Skeletal muscle tissue (tissue), 4 donors: Measurements from ENCODE around the gene ATXN1. TPM values are rescaled to one million over a fixed set of nuclear protein-coding genes. Genes with fewer than 3 reads are reported as not detected.

Experiments used
- H3K27ac ChIP-seq: one replicate; pipeline ENCODE4 v1.7.0; 2013; ENCODE audit warnings: mild to moderate bottlenecking, low read depth, low read length, inconsistent platforms
- H3K27me3 ChIP-seq, 3 donors: one replicate each; pipeline ENCODE4 v1.7.0; 2013; ENCODE audit warnings: low read length in 3 of 3; ENCODE audit not compliant: control insufficient read depth in 3 of 3, insufficient read depth in 3 of 3
- H3K36me3 ChIP-seq, 3 donors: one replicate each; pipeline ENCODE4 v1.7.0; 2013; ENCODE audit warnings: low read length in 3 of 3; ENCODE audit not compliant: control insufficient read depth in 3 of 3, insufficient read depth in 3 of 3
- H3K4me1 ChIP-seq, 3 donors: one replicate each; pipeline ENCODE4 v1.7.0; 2013; ENCODE audit warnings: low read length in 3 of 3, mild to moderate bottlenecking in 3 of 3; ENCODE audit not compliant: control insufficient read depth in 3 of 3, insufficient read depth in 3 of 3
- H3K4me3 ChIP-seq, 3 donors: one replicate each; pipeline ENCODE4 v1.7.0; 2013; ENCODE audit warnings: low read length in 3 of 3
- H3K9ac ChIP-seq, 3 donors: one replicate each; pipeline ENCODE4 v1.7.0; 2013; ENCODE audit warnings: low read length in 3 of 3, mild to moderate bottlenecking in 3 of 3, moderate library complexity in 2 of 3, low read depth in 1 of 3
- H3K9me3 ChIP-seq, 3 donors: one replicate each; pipeline ENCODE4 v1.7.0; 2013; ENCODE audit warnings: low read length in 3 of 3; ENCODE audit not compliant: control insufficient read depth in 3 of 3
- total RNA-seq: library from RNA; depleted of rRNA; stranded (reverse); fragments of >200 nt; gene quantifications from one replicate; pipeline ENCODE4 v1.2.3, GENCODE V29; 2014
- donor health status: Osteomylitis.

ATXN1 gene
- total RNA-seq, 1 donor from 2014 or later, result 30.8 TPM

DNA sequence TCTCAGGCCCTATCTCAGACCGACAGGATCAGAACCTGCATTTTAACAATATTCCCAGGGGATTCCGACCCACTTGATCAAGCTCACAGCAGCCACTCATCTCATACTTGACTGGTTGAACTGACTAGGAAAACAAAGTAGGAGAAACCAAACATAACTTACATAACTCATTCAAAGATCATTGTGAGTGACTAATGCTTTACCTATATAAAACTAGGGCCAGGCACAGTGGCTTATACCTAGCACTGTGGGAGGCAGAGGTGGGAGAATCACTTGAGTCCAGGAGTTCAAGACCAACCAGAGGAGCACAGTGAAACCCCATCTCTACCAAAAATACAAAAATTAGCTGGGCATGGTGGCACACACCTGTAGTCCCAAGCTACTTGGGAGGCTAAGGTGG is 251.0 kb downstream of the ATXN1 start:
- no peak overlapping the region for H3K4me3 ChIP-seq
- no peak overlapping the region for H3K27ac ChIP-seq
- H3K27me3 ChIP-seq, result no peaks in the 10 kb centered on the region
- H3K36me3 ChIP-seq, result no peaks in the 10 kb centered on the region
- H3K9ac ChIP-seq, result no peak overlapping the region
- H3K4me1 ChIP-seq, result peaks cover 24 to 33% (median 27%) of the 10 kb centered on the region in 3 donors
- H3K9me3 ChIP-seq, result no peaks in the 10 kb centered on the region

GRCh38 chr6:16508959-16509358 is 252.3 kb downstream of the ATXN1 start:
- H3K4me3 ChIP-seq, result no peak overlapping the region
- peaks cover 20 to 30% (median 24%) of the 10 kb centered on the region in 3 donors for H3K4me1 ChIP-seq
- no peak overlapping the region for H3K9ac ChIP-seq
- H3K27me3 ChIP-seq, result no peaks in the 10 kb centered on the region
- H3K9me3 ChIP-seq, result no peaks in the 10 kb centered on the region
- H3K36me3 ChIP-seq, result no peaks in the 10 kb centered on the region
- H3K27ac ChIP-seq, result no peak overlapping the region

DNA sequence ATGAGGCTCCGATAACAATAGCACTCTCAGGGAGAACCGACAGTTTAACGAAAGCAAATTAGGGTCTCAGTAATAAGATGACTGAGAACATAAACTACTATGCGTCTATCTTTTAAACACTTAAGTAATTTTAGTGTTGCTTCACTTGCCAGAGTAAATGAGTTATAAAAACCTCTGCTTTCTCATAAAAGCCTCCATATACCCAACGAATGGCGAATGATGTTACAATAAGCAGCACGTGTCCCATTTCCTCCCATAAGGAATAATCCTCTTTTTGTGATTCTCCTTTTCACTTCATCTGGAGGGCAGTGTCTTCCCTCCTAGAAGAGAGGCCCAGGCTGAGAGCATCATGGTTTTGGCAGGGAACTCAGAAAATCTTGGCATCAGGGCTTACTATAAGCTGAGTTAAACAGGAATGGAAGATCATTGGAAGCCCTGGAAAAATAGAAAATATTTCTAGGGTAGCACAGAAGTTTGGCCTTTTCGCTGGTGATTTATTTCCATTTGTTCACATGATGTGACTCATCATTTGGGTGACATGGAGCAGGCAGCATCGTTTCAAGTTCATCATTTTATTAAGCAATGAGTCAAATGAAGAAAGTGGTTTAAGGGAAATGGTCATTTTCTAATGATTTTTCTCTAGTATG is 255.4 kb downstream of the ATXN1 start:
- Histone ChIP-seq H3K27ac (no peak overlapping the region), H3K4me3 (no peak overlapping the region), H3K9ac (no peak overlapping the region), H3K4me1 (peaks cover 0 to 5% (median 2%) of the 10 kb centered on the region in 3 donors), H3K27me3 (no peaks in the 10 kb centered on the region), H3K36me3 (no peaks in the 10 kb centered on the region), H3K9me3 (no peaks in the 10 kb centered on the region)

DNA sequence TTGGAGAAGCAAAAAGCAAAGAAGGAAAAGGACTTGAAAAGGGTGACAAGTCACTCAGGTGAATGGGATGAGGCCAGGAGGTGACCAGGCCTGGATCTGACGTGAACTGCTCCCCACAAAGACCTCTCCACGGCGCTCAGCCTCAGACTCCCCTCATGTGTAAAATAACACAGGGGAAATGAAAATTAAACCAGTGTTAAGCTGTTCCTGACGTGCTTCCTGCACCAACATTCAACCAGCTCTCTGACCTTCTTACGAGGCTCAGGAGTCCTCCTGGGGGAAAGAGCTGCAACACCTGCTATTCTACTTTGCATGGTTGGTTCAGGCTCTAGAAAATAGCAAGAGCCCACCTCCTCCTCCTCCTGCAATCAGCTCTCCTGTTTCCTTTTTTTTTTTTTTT is 256.7 kb downstream of the ATXN1 start:
- Histone ChIP-seq H3K9me3 (no peaks in the 10 kb centered on the region), H3K9ac (no peak overlapping the region), H3K4me1 (peaks cover 0 to 5% (median 2%) of the 10 kb centered on the region in 3 donors), H3K27me3 (no peaks in the 10 kb centered on the region), H3K27ac (no peak overlapping the region), H3K36me3 (no peaks in the 10 kb centered on the region), H3K4me3 (no peak overlapping the region)

DNA sequence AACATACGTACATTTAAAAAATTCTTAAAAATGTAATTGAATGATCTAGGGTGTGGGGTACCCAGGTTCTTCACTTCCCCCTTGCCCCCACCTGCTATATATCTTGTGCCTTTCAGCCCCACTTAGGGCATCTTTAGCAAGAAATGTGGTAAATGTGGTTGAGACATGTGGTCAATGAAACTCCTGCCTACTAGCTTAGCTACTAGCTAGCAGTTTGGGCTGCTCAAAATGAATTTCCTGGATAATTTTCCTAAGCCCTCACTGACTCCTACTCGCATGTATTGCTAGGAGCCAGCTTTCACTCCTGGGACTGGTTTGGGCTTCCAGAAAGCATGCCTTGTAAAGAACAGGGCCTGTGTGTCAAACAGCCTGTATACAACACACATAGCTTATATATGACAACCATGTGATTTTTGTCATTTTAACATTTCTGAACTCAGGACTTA is 257.3 kb downstream of the ATXN1 start:
- Histone ChIP-seq H3K4me1 (peaks cover 0 to 5% (median 2%) of the 10 kb centered on the region in 3 donors), H3K27ac (no peak overlapping the region), H3K27me3 (no peaks in the 10 kb centered on the region), H3K9ac (no peak overlapping the region), H3K36me3 (no peaks in the 10 kb centered on the region), H3K9me3 (no peaks in the 10 kb centered on the region), H3K4me3 (no peak overlapping the region)

GRCh38 chr6:16503241-16503775 is 258.0 kb downstream of the ATXN1 start:
- H3K9me3 ChIP-seq, result no peaks in the 10 kb centered on the region
- no peaks in the 10 kb centered on the region for H3K36me3 ChIP-seq
- H3K27ac ChIP-seq, result no peak overlapping the region
- peaks cover 0 to 5% (median 2%) of the 10 kb centered on the region in 3 donors for H3K4me1 ChIP-seq
- H3K27me3 ChIP-seq, result no peaks in the 10 kb centered on the region
- H3K4me3 ChIP-seq, result no peak overlapping the region
- no peak overlapping the region for H3K9ac ChIP-seq

DNA sequence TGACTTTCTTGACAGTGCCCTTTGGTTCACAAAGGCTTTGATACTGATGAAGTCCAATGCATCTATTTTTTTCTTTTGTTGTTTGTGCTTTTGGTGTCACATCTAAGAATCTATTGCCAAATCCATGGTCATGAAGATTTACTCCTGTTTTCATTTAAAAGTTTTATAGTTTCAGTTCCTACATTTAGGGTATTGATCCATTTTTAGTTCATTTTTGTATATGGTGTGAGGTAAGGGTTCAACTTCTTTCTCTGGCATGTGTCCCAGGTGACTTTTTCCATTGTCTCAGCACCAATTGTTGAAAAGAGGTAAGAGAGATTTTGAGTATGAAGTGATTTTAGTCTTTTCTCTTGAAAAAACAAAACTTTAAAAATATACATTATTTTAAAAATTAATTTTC is 262.3 kb downstream of the ATXN1 start:
- Histone ChIP-seq H3K4me3 (no peak overlapping the region), H3K9ac (no peak overlapping the region), H3K9me3 (no peaks in the 10 kb centered on the region), H3K27ac (no peak overlapping the region), H3K27me3 (no peaks in the 10 kb centered on the region), H3K4me1 (peaks cover 0 to 8% (median 3%) of the 10 kb centered on the region in 3 donors), H3K36me3 (no peaks in the 10 kb centered on the region)

GRCh38 chr6:16498237-16498636 is 263.0 kb downstream of the ATXN1 start:
- peaks cover 0 to 8% (median 3%) of the 10 kb centered on the region in 3 donors for H3K4me1 ChIP-seq
- no peak overlapping the region for H3K9ac ChIP-seq
- H3K9me3 ChIP-seq, result no peaks in the 10 kb centered on the region
- no peak overlapping the region for H3K4me3 ChIP-seq
- no peaks in the 10 kb centered on the region for H3K36me3 ChIP-seq
- H3K27ac ChIP-seq, result no peak overlapping the region
- H3K27me3 ChIP-seq, result no peaks in the 10 kb centered on the region

DNA sequence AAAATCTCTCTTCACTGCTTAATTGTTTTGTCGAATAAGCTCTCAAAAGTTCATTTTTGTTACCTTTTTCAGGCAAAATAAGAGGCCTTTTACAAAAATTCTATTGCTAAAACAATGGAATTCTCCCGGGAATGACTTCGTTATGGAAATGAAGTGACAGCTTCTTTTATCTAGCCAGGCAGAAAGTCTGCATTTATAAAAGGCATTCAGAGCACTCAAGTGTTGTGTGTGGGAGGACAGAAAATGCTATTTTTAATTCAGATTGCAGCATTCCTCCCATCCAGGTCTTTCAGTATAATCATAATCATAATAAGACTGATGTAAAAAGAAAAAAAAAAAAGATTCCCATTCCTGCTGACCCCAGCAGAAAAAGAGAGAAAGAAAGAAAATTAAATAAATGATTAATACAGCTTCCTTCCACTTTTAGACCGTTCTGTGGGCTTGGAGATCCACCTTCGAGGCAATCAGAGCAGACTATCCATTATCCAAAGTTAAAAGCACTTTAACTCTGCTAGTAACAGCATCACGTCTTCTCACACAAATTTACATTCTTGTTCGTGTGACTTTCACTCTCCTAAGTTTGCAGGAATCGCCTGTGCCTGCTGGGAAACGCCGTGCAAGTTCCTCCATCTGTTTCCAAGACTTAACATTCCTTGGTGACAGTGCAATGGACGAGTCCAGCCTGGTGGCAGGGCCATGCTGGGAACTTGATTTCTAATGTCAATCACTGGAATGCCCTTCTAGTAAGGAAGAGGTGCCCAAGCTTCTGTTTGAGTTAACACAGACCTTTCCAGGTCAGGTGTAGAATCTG is 264.1 kb downstream of the ATXN1 start:
- Histone ChIP-seq H3K9me3 (no peaks in the 10 kb centered on the region), H3K27me3 (no peaks in the 10 kb centered on the region), H3K4me1 (peaks cover 0 to 8% (median 3%) of the 10 kb centered on the region in 3 donors), H3K4me3 (no peak overlapping the region), H3K9ac (no peak overlapping the region), H3K36me3 (no peaks in the 10 kb centered on the region), H3K27ac (no peak overlapping the region)

DNA sequence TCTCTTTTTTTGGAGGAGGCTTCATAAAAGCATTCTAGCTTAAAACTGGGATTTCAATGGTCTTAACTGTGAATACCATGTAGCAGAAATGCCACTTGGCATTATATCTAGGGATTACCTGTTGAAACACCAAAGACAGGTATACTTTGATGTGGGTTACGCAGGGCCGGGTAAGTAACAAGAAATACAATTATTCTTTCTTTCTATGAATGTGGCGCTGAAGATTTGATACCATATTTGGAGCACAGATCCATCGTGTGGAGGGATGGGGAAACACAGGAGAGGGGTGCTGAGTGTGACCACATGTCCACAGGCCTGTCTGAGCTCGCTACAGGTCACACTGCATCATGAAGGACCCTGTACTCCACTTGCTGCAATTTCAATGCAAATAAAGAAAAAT is 265.1 kb downstream of the ATXN1 start:
- Histone ChIP-seq H3K9me3 (no peaks in the 10 kb centered on the region), H3K27ac (no peak overlapping the region), H3K36me3 (no peaks in the 10 kb centered on the region), H3K27me3 (no peaks in the 10 kb centered on the region), H3K4me3 (no peak overlapping the region), H3K9ac (no peak overlapping the region), H3K4me1 (peaks cover 0 to 8% (median 3%) of the 10 kb centered on the region in 3 donors)
